Activated naive CD8-positive, alpha-beta T cell (primary cell): ENCODE results near the gene AHNAK.
"Not testable (repeated sequence)": the region's sequence is repeated elsewhere in the genome, so short reads cannot be mapped to it uniquely, and the experiment has no call there.

Experiments
- H3K27ac Mint-ChIP-seq: one replicate; pipeline ENCODE4 v1.8.0; 2021; ENCODE audit warnings: mixed read lengths
- H3K27me3 Mint-ChIP-seq: one replicate; pipeline ENCODE4 v1.8.0; 2021; ENCODE audit warnings: mixed read lengths
- H3K36me3 Mint-ChIP-seq: one replicate; pipeline ENCODE4 v1.8.0; 2021; ENCODE audit warnings: mixed read lengths
- H3K4me1 Mint-ChIP-seq: one replicate; pipeline ENCODE4 v1.8.0; 2021; ENCODE audit warnings: low read depth, mixed read lengths
- H3K4me3 Mint-ChIP-seq: one replicate; pipeline ENCODE4 v1.8.0; 2021; ENCODE audit warnings: mild to moderate bottlenecking, mixed read lengths
- H3K9me3 Mint-ChIP-seq: one replicate; pipeline ENCODE4 v1.8.0; 2021; ENCODE audit warnings: low read depth, mixed read lengths

AHNAK gene

GRCh38 chr11:62560566-62561103 lies 14.0 kb upstream of the AHNAK start:
- peak overlapping the region; percentile 30 for H3K4me3 Mint-ChIP-seq
- no peaks in the 10 kb centered on the region for H3K9me3 Mint-ChIP-seq
- H3K36me3 Mint-ChIP-seq = peaks cover 3% of the 10 kb centered on the region

GRCh38 chr11:62559626-62560025 lies 13.0 kb upstream of the AHNAK start:
- H3K27me3 Mint-ChIP-seq, H3K27ac Mint-ChIP-seq, H3K9me3 Mint-ChIP-seq, H3K36me3 Mint-ChIP-seq: not testable (repeated sequence)
- H3K4me3 Mint-ChIP-seq = peak overlapping the region; percentile 9
- H3K4me1 Mint-ChIP-seq = peaks cover 70% of the 10 kb centered on the region

More at GRCh38 chr11:62560566-62561103, 14.0 kb upstream of the AHNAK start:
- Mint-ChIP-seq H3K4me1 (peaks cover 62% of the 10 kb centered on the region), H3K27me3 (no peaks in the 10 kb centered on the region), H3K27ac (peak overlapping the region; percentile 68)

GRCh38 chr11:62559204-62559603 lies 12.6 kb upstream of the AHNAK start:
- no peaks in the 10 kb centered on the region for H3K9me3 Mint-ChIP-seq
- H3K27ac Mint-ChIP-seq = peak overlapping the region; percentile 66
- H3K4me1 Mint-ChIP-seq = peaks cover 74% of the 10 kb centered on the region
- H3K27me3 Mint-ChIP-seq = no peaks in the 10 kb centered on the region
- peaks cover 3% of the 10 kb centered on the region for H3K36me3 Mint-ChIP-seq
- H3K4me3 Mint-ChIP-seq = peak overlapping the region; percentile 20

GRCh38 chr11:62558669-62559068 lies 12.1 kb upstream of the AHNAK start:
- Mint-ChIP-seq H3K4me3 (no peak overlapping the region), H3K27ac (no peak overlapping the region), H3K27me3 (no peaks in the 10 kb centered on the region), H3K36me3 (peaks cover 3% of the 10 kb centered on the region), H3K9me3 (no peaks in the 10 kb centered on the region), H3K4me1 (peaks cover 77% of the 10 kb centered on the region)

- peaks cover 88% of the 10 kb centered on the region for H3K4me1 Mint-ChIP-seq
- H3K27ac Mint-ChIP-seq = peak overlapping the region; percentile 92
- peaks cover 3% of the 10 kb centered on the region for H3K36me3 Mint-ChIP-seq
- H3K4me3 Mint-ChIP-seq = peak overlapping the region; percentile 76
- no peaks in the 10 kb centered on the region for H3K27me3 Mint-ChIP-seq
- H3K9me3 Mint-ChIP-seq = no peaks in the 10 kb centered on the region
These were observed 10.4 kb upstream of the AHNAK start for GRCh38 chr11:62556875-62557631.

- peak overlapping the region; percentile 92 for H3K27ac Mint-ChIP-seq
- H3K36me3 Mint-ChIP-seq = peaks cover 3% of the 10 kb centered on the region
- no peaks in the 10 kb centered on the region for H3K9me3 Mint-ChIP-seq
- peaks cover 92% of the 10 kb centered on the region for H3K4me1 Mint-ChIP-seq
- H3K4me3 Mint-ChIP-seq = peak overlapping the region; percentile 76
- no peaks in the 10 kb centered on the region for H3K27me3 Mint-ChIP-seq
These were observed 9.7 kb upstream of the AHNAK start for GRCh38 chr11:62556108-62556874.

GRCh38 chr11:62555464-62556107 lies 9.0 kb upstream of the AHNAK start:
- peaks cover 3% of the 10 kb centered on the region for H3K36me3 Mint-ChIP-seq
- H3K9me3 Mint-ChIP-seq = no peaks in the 10 kb centered on the region
- H3K27ac Mint-ChIP-seq = peak overlapping the region; percentile 92
- no peaks in the 10 kb centered on the region for H3K27me3 Mint-ChIP-seq
- H3K4me3 Mint-ChIP-seq = peak overlapping the region; percentile 76
- peaks cover 93% of the 10 kb centered on the region for H3K4me1 Mint-ChIP-seq

GRCh38 chr11:62554387-62555167 lies 8.0 kb upstream of the AHNAK start:
- H3K4me3 Mint-ChIP-seq = peak overlapping the region; percentile 35
- no peaks in the 10 kb centered on the region for H3K9me3 Mint-ChIP-seq
- H3K36me3 Mint-ChIP-seq = peaks cover 3% of the 10 kb centered on the region
- no peaks in the 10 kb centered on the region for H3K27me3 Mint-ChIP-seq
- peak overlapping the region; percentile 92 for H3K27ac Mint-ChIP-seq
- peaks cover 92% of the 10 kb centered on the region for H3K4me1 Mint-ChIP-seq

- peak overlapping the region; percentile 59 for H3K4me3 Mint-ChIP-seq
- no peaks in the 10 kb centered on the region for H3K9me3 Mint-ChIP-seq
- peak overlapping the region; percentile 92 for H3K27ac Mint-ChIP-seq
These were observed 7.3 kb upstream of the AHNAK start for GRCh38 chr11:62553839-62554361.

GRCh38 chr11:62553080-62553838 lies 6.7 kb upstream of the AHNAK start:
- peak overlapping the region; percentile 91 for H3K27ac Mint-ChIP-seq
- peaks cover 83% of the 10 kb centered on the region for H3K4me1 Mint-ChIP-seq
- H3K4me3 Mint-ChIP-seq = peak overlapping the region; percentile 74
- peaks cover 3% of the 10 kb centered on the region for H3K36me3 Mint-ChIP-seq
- no peaks in the 10 kb centered on the region for H3K9me3 Mint-ChIP-seq
- no peaks in the 10 kb centered on the region for H3K27me3 Mint-ChIP-seq

More at GRCh38 chr11:62553839-62554361, 7.3 kb upstream of the AHNAK start:
- Mint-ChIP-seq H3K36me3 (peaks cover 3% of the 10 kb centered on the region), H3K4me1 (peaks cover 86% of the 10 kb centered on the region), H3K27me3 (no peaks in the 10 kb centered on the region)

- Mint-ChIP-seq H3K4me1 (peaks cover 83% of the 10 kb centered on the region), H3K36me3 (peaks cover 3% of the 10 kb centered on the region), H3K27me3 (no peaks in the 10 kb centered on the region), H3K9me3 (no peaks in the 10 kb centered on the region), H3K4me3 (peak overlapping the region; percentile 74), H3K27ac (peak overlapping the region; percentile 91)
These were observed 6.0 kb upstream of the AHNAK start for GRCh38 chr11:62552485-62553079.

- not testable (repeated sequence) for H3K4me3 Mint-ChIP-seq, H3K27me3 Mint-ChIP-seq, H3K36me3 Mint-ChIP-seq, H3K9me3 Mint-ChIP-seq, H3K27ac Mint-ChIP-seq
- peaks cover 70% of the 10 kb centered on the region for H3K4me1 Mint-ChIP-seq
These were observed 3.9 kb upstream of the AHNAK start for GRCh38 chr11:62550478-62550877.
